ENCODE data around the gene TBC1D28. TPM values are rescaled to one million over a fixed set of nuclear protein-coding genes. Genes with fewer than 3 reads are reported as not detected.
"Not testable (repeated sequence)": the region's sequence is repeated elsewhere in the genome, so short reads cannot be mapped to it uniquely, and the experiment has no call there.

Gene TBC1D28
- total RNA-seq, 1 donor, result not detected

GRCh38 chr17:18634550-18635263 is 9.5 kb downstream of the TBC1D28 start:
- H3K27me3 ChIP-seq (ENCODE audit: insufficient read depth, low read length); H3K4me1 ChIP-seq (ENCODE audit: insufficient read depth, low read length); H3K9me3 ChIP-seq (ENCODE audit: low read depth, low read length); H3K4me3 ChIP-seq (ENCODE audit: low read length): not testable (repeated sequence)

- Histone ChIP-seq H3K4me3 (ENCODE audit: low read length) (no peak overlapping the region), H3K4me1 (ENCODE audit: insufficient read depth, low read length) (peaks cover 6% of the 10 kb centered on the region), H3K27me3 (ENCODE audit: insufficient read depth, low read length) (no peaks in the 10 kb centered on the region), H3K9me3 (ENCODE audit: low read depth, low read length) (no peaks in the 10 kb centered on the region)
Observed at GRCh38 chr17:18626152-18626870, 17.9 kb downstream of the TBC1D28 start.

DNA sequence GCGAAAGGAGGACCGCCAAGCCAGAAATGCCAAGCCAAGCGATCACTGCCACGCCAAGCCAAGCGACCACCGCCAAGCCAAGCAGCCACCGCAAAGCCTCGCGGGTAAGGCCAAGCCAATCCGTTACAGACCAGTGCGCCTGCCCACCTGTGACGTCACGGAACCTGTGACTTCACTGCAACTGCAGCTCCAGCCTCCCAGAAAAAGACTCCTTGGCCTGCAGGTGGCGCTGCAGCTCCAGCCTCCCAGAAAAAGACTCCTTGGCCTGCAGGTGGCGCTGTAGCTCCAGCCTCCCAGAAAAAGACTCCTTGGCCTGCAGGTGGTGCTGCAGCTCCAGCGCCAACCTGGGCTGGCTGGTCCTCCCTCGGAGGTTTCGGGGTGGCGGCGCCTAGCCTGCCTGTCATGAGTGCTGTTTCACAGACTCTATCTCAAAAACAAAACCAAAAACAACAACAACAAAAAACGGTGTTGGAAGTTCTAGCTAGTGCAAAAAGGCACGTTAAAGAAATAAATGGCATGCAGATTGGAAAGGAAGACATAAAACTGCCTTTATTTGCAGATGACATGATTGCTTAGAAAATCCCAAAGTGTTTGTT is 18.6 kb downstream of the TBC1D28 start:
- not testable (repeated sequence) for H3K27me3 ChIP-seq (ENCODE audit: insufficient read depth, low read length); H3K9me3 ChIP-seq (ENCODE audit: low read depth, low read length); H3K4me1 ChIP-seq (ENCODE audit: insufficient read depth, low read length)
- peak overlapping the region; percentile 30 for H3K4me3 ChIP-seq (ENCODE audit: low read length)

DNA sequence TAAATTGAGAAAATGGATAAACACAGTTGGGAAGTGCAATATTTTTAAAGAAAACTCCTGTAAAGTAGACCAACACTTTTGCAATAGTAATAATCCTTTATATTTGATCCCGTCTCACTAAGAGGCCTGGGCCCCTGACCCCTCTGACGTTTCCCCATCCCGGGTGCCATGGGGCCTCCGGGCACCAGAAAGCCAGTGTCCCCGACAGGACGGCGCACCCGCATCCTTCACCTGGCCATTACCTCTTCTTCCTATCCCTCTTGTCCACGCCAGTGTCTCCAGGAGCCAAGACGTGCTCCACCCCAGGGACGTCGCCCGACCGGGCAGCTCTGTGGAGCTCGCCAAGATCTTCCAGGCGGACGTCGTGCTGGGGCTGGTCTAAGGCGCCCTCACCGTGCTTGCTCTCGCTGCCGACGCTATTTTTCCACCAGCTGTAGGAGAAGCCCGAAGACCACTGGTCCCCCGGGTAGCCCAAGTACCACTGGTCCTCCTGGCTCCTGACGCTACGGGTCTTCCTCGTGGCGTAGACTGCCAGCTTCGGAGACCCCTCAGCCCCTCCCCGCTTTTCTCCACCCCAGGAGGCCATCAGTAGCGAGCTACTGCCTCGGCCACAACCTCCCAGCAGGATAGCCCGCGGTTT is 19.2 kb downstream of the TBC1D28 start:
- not testable (repeated sequence) for H3K9me3 ChIP-seq (ENCODE audit: low read depth, low read length); H3K27me3 ChIP-seq (ENCODE audit: insufficient read depth, low read length); H3K4me1 ChIP-seq (ENCODE audit: insufficient read depth, low read length)
- H3K4me3 ChIP-seq (ENCODE audit: low read length), result peak overlapping the region; percentile 30

DNA sequence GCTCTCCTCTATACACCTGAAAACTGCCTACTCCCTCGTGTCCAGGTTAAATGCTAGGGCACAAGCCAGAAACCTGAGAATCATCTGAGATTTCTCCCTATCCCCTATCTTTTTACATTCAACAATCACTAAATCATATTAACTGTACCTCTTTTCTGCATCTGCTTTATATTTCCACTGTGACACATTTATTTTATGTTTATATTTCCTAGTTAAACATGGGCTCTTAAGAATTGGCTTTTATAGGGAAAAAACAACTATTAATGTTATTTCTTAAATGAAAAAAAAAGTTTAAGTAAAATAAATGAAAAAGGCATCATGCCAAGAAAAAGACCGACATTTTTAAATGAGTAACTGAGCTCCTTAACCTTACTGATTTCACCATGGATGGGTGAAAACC is 26.6 kb downstream of the TBC1D28 start:
- not testable (repeated sequence) for H3K4me3 ChIP-seq (ENCODE audit: low read length); H3K9me3 ChIP-seq (ENCODE audit: low read depth, low read length); H3K4me1 ChIP-seq (ENCODE audit: insufficient read depth, low read length); H3K27me3 ChIP-seq (ENCODE audit: insufficient read depth, low read length)

- not testable (repeated sequence) for H3K27me3 ChIP-seq (ENCODE audit: insufficient read depth, low read length); H3K4me3 ChIP-seq (ENCODE audit: low read length); H3K9me3 ChIP-seq (ENCODE audit: low read depth, low read length); H3K4me1 ChIP-seq (ENCODE audit: insufficient read depth, low read length)
Observed at GRCh38 chr17:18613016-18613415, 31.2 kb downstream of the TBC1D28 start.

GRCh38 chr17:18593138-18593537 is 51.1 kb downstream of the TBC1D28 start:
- not testable (repeated sequence) for H3K27me3 ChIP-seq (ENCODE audit: insufficient read depth, low read length); H3K4me3 ChIP-seq (ENCODE audit: low read length); H3K4me1 ChIP-seq (ENCODE audit: insufficient read depth, low read length); H3K9me3 ChIP-seq (ENCODE audit: low read depth, low read length)

Other genes with a start within 250 kb of the TBC1D28 start
- gene LGALS9C, start 167.6 kb downstream of the TBC1D28 start, total RNA-seq, result 0.63 TPM
- gene FOXO3B, start 37.9 kb upstream of the TBC1D28 start, total RNA-seq, result 6.9 TPM
- gene FBXW10, start 99.7 kb upstream of the TBC1D28 start, total RNA-seq, result not detected
- 51.6 TPM for gene TVP23B, start 136.8 kb upstream of the TBC1D28 start, total RNA-seq
- 33.4 TPM for gene PRPSAP2, start 213.7 kb upstream of the TBC1D28 start, total RNA-seq